GM18502 (cell line): ENCODE measurements around the gene MED16.

Experiments used
- ATAC-seq: cut with Tn5 transposase; IDR thresholded peaks from one replicate; pipeline ENCODE4 v1.9.1; 2021; ENCODE audit warnings: mild to moderate bottlenecking; ENCODE audit not compliant: unreplicated experiment, poor library complexity

Gene MED16

GRCh38 chr19:929203-929890 lies 36.4 kb upstream of the MED16 start:
- no peak for ATAC-seq

GRCh38 chr19:928471-929202 lies 35.6 kb upstream of the MED16 start:
- ATAC-seq, result no peak

- ATAC-seq, result no peak
Measured at GRCh38 chr19:927780-928401, 34.9 kb upstream of the MED16 start.

GRCh38 chr19:927351-927779 lies 34.4 kb upstream of the MED16 start:
- ATAC-seq, result no peak

- ATAC-seq, result no peak
Measured at GRCh38 chr19:926589-927350, 33.8 kb upstream of the MED16 start.

GRCh38 chr19:926323-926588 lies 33.3 kb upstream of the MED16 start:
- no peak for ATAC-seq

- ATAC-seq, result peak; percentile 56
Measured at GRCh38 chr19:925526-926322, 32.7 kb upstream of the MED16 start, which contains the start of gene ARID3A. TSS of gene ARID3A (plus strand) at chr19:926035. CDS start at chr19:929529, 3,494 bp downstream.

- ATAC-seq, result peak; percentile 39
Measured at GRCh38 chr19:925087-925525, 32.1 kb upstream of the MED16 start.

GRCh38 chr19:924553-925086 lies 31.6 kb upstream of the MED16 start:
- no peak for ATAC-seq

GRCh38 chr19:920051-920864 lies 27.3 kb upstream of the MED16 start:
- ATAC-seq, result no peak

GRCh38 chr19:919199-920050 lies 26.4 kb upstream of the MED16 start:
- ATAC-seq, result no peak

- no peak for ATAC-seq
Measured at GRCh38 chr19:918481-919198, 25.7 kb upstream of the MED16 start.

- no peak for ATAC-seq
Measured at GRCh38 chr19:918152-918437, 25.1 kb upstream of the MED16 start.

- no peak for ATAC-seq
Measured at GRCh38 chr19:917323-918151, 24.6 kb upstream of the MED16 start, which contains the start of gene KISS1R. TSS of gene KISS1R (plus strand) at chr19:917333. CDS start at chr19:917503, 170 bp downstream.

- no peak for ATAC-seq
Measured at GRCh38 chr19:916645-917322, 23.8 kb upstream of the MED16 start.

GRCh38 chr19:913080-913748 lies 20.2 kb upstream of the MED16 start, which contains the start of gene R3HDM4:
TSS of gene R3HDM4 (minus strand) at chr19:913219. CDS start at chr19:913157, 62 bp downstream.
- no peak for ATAC-seq
